ENCODE results near the gene HIF1A. TPM values are rescaled to one million over a fixed set of nuclear protein-coding genes. Genes with fewer than 3 reads are reported as not detected.

Gene HIF1A
- total and polyA plus RNA-seq, 2 of the 13 experiments (the other 11 are each of a cell fraction or from before 2014, with no cell fraction given), result 41.0 to 126 TPM

DNA sequence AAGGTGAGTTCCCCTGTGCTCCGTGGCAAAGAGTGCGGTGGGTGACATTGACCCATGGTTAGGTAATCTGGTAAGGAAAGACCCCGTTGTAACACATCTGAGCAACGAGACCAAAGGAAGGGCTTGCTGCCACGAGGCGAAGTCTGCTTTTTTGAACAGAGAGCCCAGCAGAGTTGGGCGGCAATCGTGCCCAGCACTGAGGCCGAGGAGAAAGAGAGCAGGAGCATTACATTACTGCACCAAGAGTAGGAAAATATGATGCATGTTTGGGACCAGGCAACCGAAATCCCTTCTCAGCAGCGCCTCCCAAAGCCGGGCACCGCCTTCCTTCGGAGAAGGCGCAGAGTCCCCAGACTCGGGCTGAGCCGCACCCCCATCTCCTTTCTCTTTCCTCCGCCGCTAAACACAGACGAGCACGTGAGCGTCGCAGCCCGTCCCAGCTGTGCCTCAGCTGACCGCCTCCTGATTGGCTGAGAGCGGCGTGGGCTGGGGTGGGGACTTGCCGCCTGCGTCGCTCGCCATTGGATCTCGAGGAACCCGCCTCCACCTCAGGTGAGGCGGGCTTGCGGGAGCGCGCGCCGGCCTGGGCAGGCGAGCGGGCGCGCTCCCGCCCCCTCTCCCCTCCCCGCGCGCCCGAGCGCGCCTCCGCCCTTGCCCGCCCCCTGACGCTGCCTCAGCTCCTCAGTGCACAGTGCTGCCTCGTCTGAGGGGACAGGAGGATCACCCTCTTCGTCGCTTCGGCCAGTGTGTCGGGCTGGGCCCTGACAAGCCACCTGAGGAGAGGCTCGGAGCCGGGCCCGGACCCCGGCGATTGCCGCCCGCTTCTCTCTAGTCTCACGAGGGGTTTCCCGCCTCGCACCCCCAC lies at the start of gene HIF1A (continued):
- TF ChIP-seq, protein P1, sequence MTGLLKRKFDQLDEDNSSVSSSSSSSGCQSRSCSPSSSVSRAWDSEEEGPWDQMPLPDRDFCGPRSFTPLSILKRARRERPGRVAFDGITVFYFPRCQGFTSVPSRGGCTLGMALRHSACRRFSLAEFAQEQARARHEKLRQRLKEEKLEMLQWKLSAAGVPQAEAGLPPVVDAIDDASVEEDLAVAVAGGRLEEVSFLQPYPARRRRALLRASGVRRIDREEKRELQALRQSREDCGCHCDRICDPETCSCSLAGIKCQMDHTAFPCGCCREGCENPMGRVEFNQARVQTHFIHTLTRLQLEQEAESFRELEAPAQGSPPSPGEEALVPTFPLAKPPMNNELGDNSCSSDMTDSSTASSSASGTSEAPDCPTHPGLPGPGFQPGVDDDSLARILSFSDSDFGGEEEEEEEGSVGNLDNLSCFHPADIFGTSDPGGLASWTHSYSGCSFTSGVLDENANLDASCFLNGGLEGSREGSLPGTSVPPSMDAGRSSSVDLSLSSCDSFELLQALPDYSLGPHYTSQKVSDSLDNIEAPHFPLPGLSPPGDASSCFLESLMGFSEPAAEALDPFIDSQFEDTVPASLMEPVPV (CRISPR knock-in tag; IDR thresholded peaks at IDR 0.05), result no peak
- TF ChIP-seq HDAC2 (CRISPR knock-in tag; IDR thresholded peaks at IDR 0.05), result peak; percentile 57; the same call in 1 of the 2 replicates
- no peak for TF ChIP-seq ZFYVE20 (CRISPR knock-in tag; IDR thresholded peaks at IDR 0.05; ENCODE audit: borderline replicate concordance, low read depth)
- peak; percentile 42 for TF ChIP-seq PHF21A (CRISPR knock-in tag; IDR thresholded peaks at IDR 0.05)
- TF ChIP-seq ZNF652 (CRISPR knock-in tag; IDR thresholded peaks at IDR 0.05; ENCODE audit: borderline replicate concordance, low read depth), result no peak
- peak; percentile 76; the same call in 1 of the 2 replicates for TF ChIP-seq RNF2 (conservative IDR thresholded peaks at IDR 0.05; ENCODE audit: low read depth)
- no peak for TF ChIP-seq MYNN (CRISPR knock-in tag; IDR thresholded peaks at IDR 0.05; ENCODE audit: low read depth)
- TF ChIP-seq ATF7 (IDR thresholded peaks at IDR 0.05), result no peak
- no peak for TF ChIP-seq ATF7 (CRISPR knock-in tag; IDR thresholded peaks at IDR 0.05)
- no peak for TF ChIP-seq ZSCAN12 (CRISPR knock-in tag; IDR thresholded peaks at IDR 0.05)
- TF ChIP-seq WIZ (CRISPR knock-in tag; IDR thresholded peaks at IDR 0.05), result 0 out of 2 replicates have a peak, but pooled peaks have one; percentile 26
- no peak for TF ChIP-seq SCMH1 (CRISPR knock-in tag; IDR thresholded peaks at IDR 0.05; ENCODE audit: borderline replicate concordance)
- TF ChIP-seq ZNF224 (CRISPR knock-in tag; IDR thresholded peaks at IDR 0.05), result no peak
- TF ChIP-seq ZNF253 (CRISPR knock-in tag; IDR thresholded peaks at IDR 0.05; ENCODE audit: borderline replicate concordance), result 0 out of 2 replicates have a peak, but pooled peaks have one; percentile 31
- TF ChIP-seq ZNF292 (CRISPR knock-in tag; IDR thresholded peaks at IDR 0.05; ENCODE audit: borderline replicate concordance, low read depth), result peak; percentile 64; the same call in 1 of the 2 replicates
- no peak for TF ChIP-seq NR2F1 (CRISPR knock-in tag; IDR thresholded peaks at IDR 0.05)
- TF ChIP-seq SP1 (IDR thresholded peaks at IDR 0.05), result no peak
- TF ChIP-seq SP1 (CRISPR knock-in tag; IDR thresholded peaks at IDR 0.05), result peak; percentile 74
- TF ChIP-seq FOXM1 (CRISPR knock-in tag; IDR thresholded peaks at IDR 0.05), result no peak
- no peak for TF ChIP-seq MTA1 (CRISPR knock-in tag; IDR thresholded peaks at IDR 0.05; ENCODE audit: borderline replicate concordance)
- no peak for TF ChIP-seq SNRNP70 (IDR thresholded peaks at IDR 0.05; ENCODE audit: low read depth, low read length)
- no peak for TF ChIP-seq ZNF550 (CRISPR knock-in tag; IDR thresholded peaks at IDR 0.05; ENCODE audit: borderline replicate concordance)
- no peak for TF ChIP-seq TRIM24 (CRISPR knock-in tag; IDR thresholded peaks at IDR 0.05)
- peak; percentile 69 for TF ChIP-seq THAP11 (CRISPR knock-in tag; IDR thresholded peaks at IDR 0.05)
- TF ChIP-seq NCOA5 (CRISPR knock-in tag; IDR thresholded peaks at IDR 0.05), result no peak
- no peak for TF ChIP-seq GPBP1L1 (CRISPR knock-in tag; IDR thresholded peaks at IDR 0.05)
- TF ChIP-seq ZNF724P (CRISPR knock-in tag; IDR thresholded peaks at IDR 0.05; ENCODE audit: borderline replicate concordance), result no peak
- TF ChIP-seq CBFB (CRISPR knock-in tag; IDR thresholded peaks at IDR 0.05), result no peak
- peak; percentile 90 for TF ChIP-seq ZNF768 (CRISPR knock-in tag; IDR thresholded peaks at IDR 0.05)
- TF ChIP-seq HOXA9 (CRISPR knock-in tag; IDR thresholded peaks at IDR 0.05; ENCODE audit: borderline replicate concordance), result no peak; the same call in 1 of the 2 replicates

Data from HepG2 (cell line).